A549 (cell line): ENCODE data around the gene MMP24OS. TPM values are rescaled to one million over a fixed set of nuclear protein-coding genes. Genes with fewer than 3 reads are reported as not detected.

Experiments used
- ATAC-seq, 2 experiments: fragments of 200-7000 bp in 1 of 2; fragments of >200 bp in 1 of 2; cut with Nextera tagmentation in 1 of 2; cut with Tn5 transposase in 1 of 2; 3 replicates each; pipeline versions ENCODE4 v1.8.0 to v1.9.1; 2018 to 2020; ENCODE audit warnings: mild to moderate bottlenecking in 1 of 2, moderate library complexity in 1 of 2
- CTCF ChIA-PET: fragments of 300-600 bp; sonication (Branson Sonifier 250); formaldehyde crosslinking; extraction: SDS; loops from one replicate; lab custom pipeline; 2021; ENCODE audit warnings: antibody characterized with exemption, inconsistent platforms; lab: Yijun Ruan, JAX
- POLR2A ChIA-PET: fragments of 350-600 bp; formaldehyde crosslinking; extraction: SDS; loops from one replicate; lab custom pipeline; 2021; ENCODE audit warnings: antibody characterized with exemption, inconsistent platforms; lab: Yijun Ruan, JAX
- DNase-seq, 2 experiments: peaks; one replicate each; pipeline versions ENCODE4 v3.0.0 to v3.0.0-alpha.2; 2011 to 2016; ENCODE audit warnings: low read depth in 1 of 2, low spot score in 1 of 2
- FAIRE-seq: peaks from 2 replicates; lab custom pipeline; 2011; peaks lifted over from hg19 to GRCh38; lab: Jason Lieb, UNC
- H3K27ac ChIP-seq, 2 experiments: fragments of >200 bp; sonication (Bioruptor Twin); formaldehyde crosslinking; 3 replicates each; pipeline ENCODE4 v1.5.1; 2016 to 2017
- H3K4me1 ChIP-seq: fragments of >200 bp; sonication (Bioruptor Twin); formaldehyde crosslinking; 3 replicates; pipeline ENCODE4 v1.6.1; 2016
- H3K4me2 ChIP-seq: fragments of >200 bp; sonication (Bioruptor Twin); formaldehyde crosslinking; 3 replicates; pipeline ENCODE4 v1.6.1; 2016
- H3K4me3 ChIP-seq: fragments of >200 bp; sonication (Bioruptor Twin); formaldehyde crosslinking; 3 replicates; pipeline ENCODE4 v1.5.1; 2016
- H3K9me3 ChIP-seq: fragments of >200 bp; sonication (Bioruptor Twin); formaldehyde crosslinking; 3 replicates; pipeline ENCODE4 v1.6.1; 2016
- BCL3 ChIP-seq: fragments of >200 bp; sonication (Bioruptor Twin); formaldehyde crosslinking; IDR thresholded peaks from 3 replicates; pipeline ENCODE4 v1.6.1; 2016
- BHLHE40 ChIP-seq: IDR thresholded peaks from 2 replicates; pipeline ENCODE4 v1.6.1; 2012; ENCODE audit warnings: low read depth, low read length, inconsistent platforms
- CBX2 ChIP-seq: fragments of 200-600 bp; sonication (generic); IDR thresholded peaks from 2 replicates; pipeline ENCODE4 v1.6.1; 2016; ENCODE audit warnings: low read depth, mild to moderate bottlenecking, borderline replicate concordance
- CHD4 ChIP-seq: fragments of 200-600 bp; sonication (generic); IDR thresholded peaks from 2 replicates; pipeline ENCODE4 v1.6.1; 2016; ENCODE audit warnings: antibody characterized with exemption, mild to moderate bottlenecking, borderline replicate concordance
- CTCF ChIP-seq: fragments of >200 bp; sonication (Bioruptor Twin); formaldehyde crosslinking; IDR thresholded peaks from 3 replicates; pipeline ENCODE4 v1.5.1; 2016
- EHF ChIP-seq: fragments of 250-450 bp; sonication (Bioruptor Pico); IDR thresholded peaks from 2 replicates; pipeline ENCODE4 v1.5.0; 2020; ENCODE audit warnings: mild to moderate bottlenecking
- ESRRA ChIP-seq: fragments of 150-350 bp; IDR thresholded peaks from 2 replicates; pipeline ENCODE4 v1.6.1; 2014; ENCODE audit warnings: mild to moderate bottlenecking, low read length, borderline replicate concordance
- FOXS1 ChIP-seq: fragments of 250-450 bp; sonication (Bioruptor Pico); IDR thresholded peaks from 2 replicates; pipeline ENCODE4 v1.5.0; 2020; ENCODE audit warnings: mild to moderate bottlenecking, moderate library complexity
- HMGXB4 ChIP-seq: fragments of 250-450 bp; sonication (Bioruptor Pico); IDR thresholded peaks from 2 replicates; pipeline ENCODE4 v1.5.0; 2021; ENCODE audit warnings: mild to moderate bottlenecking, moderate library complexity, borderline replicate concordance
- HOXB13 ChIP-seq: fragments of 250-450 bp; sonication (Bioruptor Pico); IDR thresholded peaks from 2 replicates; pipeline ENCODE4 v1.5.0; 2020; ENCODE audit warnings: low read depth, mild to moderate bottlenecking, moderate library complexity
- MAFK ChIP-seq: fragments of 450-650 bp; IDR thresholded peaks from 2 replicates; pipeline ENCODE4 v1.6.1; 2014; ENCODE audit not compliant: partially characterized antibody
- MAX ChIP-seq: IDR thresholded peaks from 2 replicates; pipeline ENCODE4 v1.6.1; 2012
- POLR2AphosphoS2 ChIP-seq: conservative IDR thresholded peaks from 2 replicates; pipeline ENCODE4 v1.6.1; 2012; ENCODE audit warnings: low read length, improper control_type of control experiment, inconsistent platforms
- RAD21 ChIP-seq, 2 experiments: fragments of >200 bp in 1 of 2; sonication (Bioruptor Twin) in 1 of 2; formaldehyde crosslinking in 1 of 2; IDR thresholded peaks in 1 of 2; conservative IDR thresholded peaks in 1 of 2; 2 replicates in 1 of 2; 3 replicates in 1 of 2; pipeline ENCODE4 v1.6.1; 2012 to 2018; ENCODE audit warnings: inconsistent platforms in 1 of 2
- RARB ChIP-seq: fragments of 250-450 bp; sonication (Bioruptor Pico); IDR thresholded peaks from 2 replicates; pipeline ENCODE4 v1.8.0; 2021; ENCODE audit warnings: mild to moderate bottlenecking, moderate library complexity
- RCOR1 ChIP-seq: fragments of 150-350 bp; IDR thresholded peaks from 2 replicates; pipeline ENCODE4 v1.6.1; 2014; ENCODE audit warnings: antibody characterized with exemption, low read length, low read depth
- REST ChIP-seq: fragments of 200-600 bp; sonication (generic); IDR thresholded peaks from 2 replicates; pipeline ENCODE4 v1.6.1; 2016; ENCODE audit warnings: antibody characterized with exemption, mild to moderate bottlenecking, moderate library complexity
- RFX5 ChIP-seq: fragments of 450-650 bp; IDR thresholded peaks from 2 replicates; pipeline ENCODE4 v1.7.1; 2014; ENCODE audit warnings: antibody characterized with exemption, mild to moderate bottlenecking, moderate library complexity
- RNF2 ChIP-seq: fragments of 200-600 bp; sonication (generic); IDR thresholded peaks from 2 replicates; pipeline ENCODE4 v1.6.1; 2016; ENCODE audit warnings: low read depth, mild to moderate bottlenecking, antibody characterized with exemption, moderate library complexity, borderline replicate concordance
- SMC3 ChIP-seq: fragments of >200 bp; sonication (Bioruptor Twin); formaldehyde crosslinking; IDR thresholded peaks from 3 replicates; pipeline ENCODE4 v1.6.1; 2018; ENCODE audit warnings: inconsistent platforms
- TFCP2L1 ChIP-seq: fragments of 250-450 bp; sonication (Bioruptor Pico); IDR thresholded peaks from 2 replicates; pipeline ENCODE4 v1.5.0; 2021; ENCODE audit warnings: mild to moderate bottlenecking
- USF2 ChIP-seq: fragments of 450-650 bp; IDR thresholded peaks from 2 replicates; pipeline ENCODE4 v1.6.1; 2014; ENCODE audit warnings: antibody characterized with exemption
- ZC3H11A ChIP-seq: fragments of 450-650 bp; IDR thresholded peaks from 2 replicates; pipeline ENCODE4 v1.6.1; 2014; ENCODE audit warnings: antibody characterized with exemption, mild to moderate bottlenecking
- ZFP36 ChIP-seq: fragments of 450-650 bp; IDR thresholded peaks from 2 replicates; pipeline ENCODE4 v1.6.1; 2014; ENCODE audit warnings: borderline replicate concordance; ENCODE audit not compliant: partially characterized antibody
- WGBS: methylation state at CpG from one replicate; pipeline ENCODE4 v1.1.6; 2017; ENCODE audit errors: missing lambda C conversion rate; 5-methylcytosine and 5-hydroxymethylcytosine counted together
- polyA plus RNA-seq, 4 experiments: library from polyadenylated mRNA; depleted of rRNA in 3 of 4; stranded (reverse); fragments of >200 nt; fragmentation: RNase III in 1 of 4; extraction: RNeasy Plus Mini Kit Qiagen cat#74134 plus additional on column Dnase treatment in 1 of 4; gene quantifications; 2 replicates in 3 of 4; 3 replicates in 1 of 4; pipeline ENCODE4 v1.2.3, GENCODE V29; 2011 to 2017

Gene MMP24OS
- polyA plus RNA-seq, 2 of the 4 experiments (the other 2 are of a cell fraction) = 13.6 to 40.5 TPM

- H3K27ac ChIP-seq = 0 out of 6 replicates have a peak overlapping the region, but pooled peaks of 1 of the 2 experiments have one; percentile 15
- DNase-seq (no peak), ATAC-seq (no peak), FAIRE-seq (no peak)
- H3K9me3 ChIP-seq = no peaks in the 10 kb centered on the region
- H3K4me1 ChIP-seq = peaks cover 22% of the 10 kb centered on the region
- H3K4me3 ChIP-seq = no peak overlapping the region
- ChIA-PET POLR2A (no interaction called here), CTCF (interaction anchor here (0.7 to 10.6 kb wide), 6 partner anchors 12 to 191 kb away, joined by 3 to 138 read pairs (median 8); no protein-coding TSS in a partner anchor)
- 87% methylated on average over 22 of the region's 28 CpGs for WGBS
- no peak overlapping the region for H3K4me2 ChIP-seq
- TF ChIP-seq EHF (CRISPR knock-in tag) = no peak
- no peak for TF ChIP-seq ESRRA
- TF ChIP-seq RCOR1 = no peak
- TF ChIP-seq BHLHE40 = no peak
- no peak for TF ChIP-seq MAFK
- TF ChIP-seq USF2 = no peak
- no peak for TF ChIP-seq ZFP36
- TF ChIP-seq MAX = no peak
- TF ChIP-seq CBX2 = no peak
These were observed 9.8 kb upstream of the MMP24OS start for GRCh38 chr20:35287509-35288324.

- Histone ChIP-seq H3K4me2 (no peak overlapping the region), H3K4me3 (no peak overlapping the region), H3K27ac (0 out of 6 replicates have a peak overlapping the region, but pooled peaks of 1 of the 2 experiments have one; percentile 98), H3K9me3 (no peaks in the 10 kb centered on the region), H3K4me1 (peaks cover 27% of the 10 kb centered on the region)
- FAIRE-seq (no peak), DNase-seq (no peak), ATAC-seq (no peak)
- 84% methylated on average over 16 of the region's 17 CpGs for WGBS
- ChIA-PET POLR2A (no interaction called here), CTCF (interaction anchor here (0.7 to 10.6 kb wide), 5 partner anchors 12 to 191 kb away, joined by 3 to 138 read pairs (median 12); no protein-coding TSS in a partner anchor)
- TF ChIP-seq FOXS1 (CRISPR knock-in tag) = no peak
- no peak for TF ChIP-seq RFX5
- TF ChIP-seq CHD4 = no peak
- no peak for TF ChIP-seq REST
- no peak for TF ChIP-seq HOXB13 (CRISPR knock-in tag)
- TF ChIP-seq MAX = no peak
- no peak for TF ChIP-seq BCL3
- TF ChIP-seq RARB (CRISPR knock-in tag) = no peak
- no peak for TF ChIP-seq RAD21 (conservative IDR thresholded peaks at IDR 0.05 in 1 of 2, IDR thresholded peaks at IDR 0.05 in 1 of 2)
- no peak for TF ChIP-seq POLR2AphosphoS2
- TF ChIP-seq HMGXB4 (CRISPR knock-in tag) = no peak
- TF ChIP-seq EHF (CRISPR knock-in tag) = no peak
- TF ChIP-seq ZC3H11A = no peak
- no peak for TF ChIP-seq SMC3
- TF ChIP-seq TFCP2L1 (CRISPR knock-in tag) = no peak
- no peak for TF ChIP-seq CTCF
- TF ChIP-seq RNF2 = no peak
- TF ChIP-seq ZFP36 = no peak
These were observed 9.1 kb upstream of the MMP24OS start for GRCh38 chr20:35286899-35287508.
